ENCODE data around the gene HBZ.

- TF ChIP-seq CTCF (conservative IDR thresholded peaks at IDR 0.05; ENCODE audit: low read length): no peak
- TF ChIP-seq EZH2phosphoT487 (IDR thresholded peaks at IDR 0.05; ENCODE audit: borderline replicate concordance, low read depth, low read length): no peak
Measured at GRCh38 chr16:140175-140857, 12.1 kb upstream of the HBZ start.

Measured in OCI-LY7 (cell line).